H9 (cell line): ENCODE data around the gene CAPN9. TPM values are rescaled to one million over a fixed set of nuclear protein-coding genes. Genes with fewer than 3 reads are reported as not detected.

Source experiments
- DNase-seq: peaks from one replicate; pipeline ENCODE4 v3.0.0-alpha.2; 2017
- H2AFZ ChIP-seq: one replicate; pipeline ENCODE4 v1.6.1; 2013; ENCODE audit warnings: mild to moderate bottlenecking, low read length, control low read depth, moderate library complexity
- H2AK5ac ChIP-seq: 2 replicates; pipeline ENCODE4 v1.6.1; 2013; ENCODE audit warnings: low read length, control low read depth, mixed read lengths; ENCODE audit not compliant: insufficient read length
- H2BK120ac ChIP-seq: one replicate; pipeline ENCODE4 v1.6.1; 2013; ENCODE audit warnings: low read depth, mild to moderate bottlenecking, low read length, control low read depth, inconsistent platforms; ENCODE audit not compliant: poor library complexity, severe bottlenecking
- H2BK12ac ChIP-seq: 2 replicates; pipeline ENCODE4 v1.6.1; 2013; ENCODE audit warnings: low read length, control low read depth, mixed read lengths, low read depth; ENCODE audit not compliant: insufficient read length
- H2BK15ac ChIP-seq: 2 replicates; pipeline ENCODE4 v1.6.1; 2013; ENCODE audit warnings: low read depth, low read length, control low read depth
- H2BK20ac ChIP-seq: one replicate; pipeline ENCODE4 v1.6.1; 2013; ENCODE audit warnings: low read depth, mild to moderate bottlenecking, low read length, control low read depth, inconsistent platforms; ENCODE audit not compliant: poor library complexity, severe bottlenecking
- H2BK5ac ChIP-seq: 2 replicates; pipeline ENCODE4 v1.6.1; 2013; ENCODE audit warnings: low read length, control low read depth, mixed read lengths; ENCODE audit not compliant: insufficient read length
- H3K14ac ChIP-seq: 2 replicates; pipeline ENCODE4 v1.6.1; 2013; ENCODE audit warnings: low read length, control low read depth; ENCODE audit not compliant: insufficient read depth
- H3K18ac ChIP-seq: 2 replicates; pipeline ENCODE4 v1.6.1; 2013; ENCODE audit warnings: low read depth, mild to moderate bottlenecking, mixed read lengths, low read length, control low read depth; ENCODE audit not compliant: insufficient read length
- H3K23ac ChIP-seq: 2 replicates; pipeline ENCODE4 v1.6.1; 2013; ENCODE audit warnings: low read length, control low read depth, mixed read lengths, low read depth; ENCODE audit not compliant: insufficient read length
- H3K23me2 ChIP-seq: 2 replicates; pipeline ENCODE4 v1.6.1; 2013; ENCODE audit warnings: low read depth, mild to moderate bottlenecking, mixed read lengths, low read length, control low read depth; ENCODE audit not compliant: insufficient read length, poor library complexity, severe bottlenecking
- H3K27ac ChIP-seq: 2 replicates; pipeline ENCODE4 v1.5.1; 2013; ENCODE audit warnings: low read length, control low read depth, mixed read lengths, low read depth; ENCODE audit not compliant: insufficient read length
- H3K27me3 ChIP-seq: 2 replicates; pipeline ENCODE4 v1.6.1; 2013; ENCODE audit warnings: low read length, control low read depth, inconsistent platforms; ENCODE audit not compliant: insufficient read depth
- H3K4ac ChIP-seq: 2 replicates; pipeline ENCODE4 v1.6.1; 2013; ENCODE audit warnings: low read depth, mild to moderate bottlenecking, control low read depth, inconsistent platforms, low read length, moderate library complexity
- H3K4me1 ChIP-seq: 2 replicates; pipeline ENCODE4 v1.6.1; 2013; ENCODE audit warnings: low read length, control low read depth, inconsistent platforms; ENCODE audit not compliant: insufficient read depth
- H3K4me2 ChIP-seq: 2 replicates; pipeline ENCODE4 v1.6.1; 2013; ENCODE audit warnings: low read length, control low read depth, mixed read lengths; ENCODE audit not compliant: insufficient read length, insufficient read depth
- H3K56ac ChIP-seq: 2 replicates; pipeline ENCODE4 v1.6.1; 2013; ENCODE audit warnings: low read depth, mild to moderate bottlenecking, mixed read lengths, low read length, control low read depth; ENCODE audit not compliant: insufficient read length
- H3K79me1 ChIP-seq: 2 replicates; pipeline ENCODE4 v1.6.1; 2013; ENCODE audit warnings: low read depth, mild to moderate bottlenecking, moderate library complexity, low read length, control low read depth, inconsistent platforms; ENCODE audit not compliant: insufficient read depth, poor library complexity, severe bottlenecking
- H3K79me2 ChIP-seq: 2 replicates; pipeline ENCODE4 v1.6.1; 2013; ENCODE audit warnings: low read length, control low read depth, inconsistent platforms; ENCODE audit not compliant: insufficient read depth
- H3K9ac ChIP-seq: 2 replicates; pipeline ENCODE4 v1.6.1; 2013; ENCODE audit warnings: low read length, control low read depth, mixed read lengths; ENCODE audit not compliant: insufficient read length; ENCODE audit errors: extremely low read depth
- H3K9me3 ChIP-seq: one replicate; pipeline ENCODE4 v1.6.1; 2013; ENCODE audit warnings: low read depth, low read length, inconsistent platforms; ENCODE audit not compliant: control insufficient read depth
- H3T11ph ChIP-seq: one replicate; pipeline ENCODE4 v1.6.1; 2013; ENCODE audit warnings: mild to moderate bottlenecking, low read length, control low read depth, inconsistent platforms
- H4K20me1 ChIP-seq: one replicate; pipeline ENCODE4 v1.6.1; 2013; ENCODE audit not compliant: control insufficient read depth, insufficient read length, insufficient read depth
- H4K5ac ChIP-seq: 2 replicates; pipeline ENCODE4 v1.6.1; 2013; ENCODE audit warnings: low read depth, mild to moderate bottlenecking, mixed read lengths, low read length, control low read depth; ENCODE audit not compliant: insufficient read length
- H4K8ac ChIP-seq: replicated peaks from 2 replicates; pipeline ENCODE4 v1.6.1; 2013; ENCODE audit warnings: low read length, control low read depth, mixed read lengths, low read depth; ENCODE audit not compliant: insufficient read length
- H4K91ac ChIP-seq: 2 replicates; pipeline ENCODE4 v1.6.1; 2013; ENCODE audit warnings: low read depth, mild to moderate bottlenecking, moderate library complexity, mixed read lengths, low read length, control low read depth; ENCODE audit not compliant: insufficient read length
- H3K27ac Mint-ChIP-seq, 3 experiments: 2 replicates in 2 of 3; 3 replicates in 1 of 3; pipeline ENCODE4 v1.8.0; 2020 to 2021; ENCODE audit warnings: mixed read lengths in 3 of 3, mild to moderate bottlenecking in 1 of 3, moderate library complexity in 1 of 3
- H3K27me3 Mint-ChIP-seq: 2 replicates; pipeline ENCODE4 v1.8.0; 2021; ENCODE audit warnings: low read depth, mild to moderate bottlenecking, moderate library complexity, mixed read lengths
- H3K36me3 Mint-ChIP-seq, 3 experiments: 2 replicates in 2 of 3; 3 replicates in 1 of 3; pipeline ENCODE4 v1.8.0; 2020 to 2021; ENCODE audit warnings: low read depth in 3 of 3, mixed read lengths in 3 of 3; ENCODE audit not compliant: insufficient read depth in 1 of 3
- H3K4me1 Mint-ChIP-seq, 2 experiments: 2 replicates each; pipeline ENCODE4 v1.8.0; 2020; ENCODE audit warnings: mixed read lengths in 2 of 2
- H3K4me3 Mint-ChIP-seq, 2 experiments: 2 replicates in 1 of 2; 3 replicates in 1 of 2; pipeline ENCODE4 v1.8.0; 2020 to 2021; ENCODE audit warnings: mild to moderate bottlenecking in 2 of 2, mixed read lengths in 2 of 2, moderate library complexity in 1 of 2
- H3K9me3 Mint-ChIP-seq, 2 experiments: 2 replicates in 1 of 2; 3 replicates in 1 of 2; pipeline ENCODE4 v1.8.0; 2020; ENCODE audit warnings: mild to moderate bottlenecking in 2 of 2, mixed read lengths in 2 of 2, moderate library complexity in 1 of 2
- WGBS: extraction: QIAGEN DNeasy Blood & Tissue Kit; methylation state at CpG from one replicate; pipeline ENCODE4 v1.1.7; 2013; ENCODE audit warnings: missing lambda C conversion rate, low lambda C conversion rate, mixed read lengths; ENCODE audit not compliant: insufficient read length; ENCODE audit errors: extremely low coverage; 5-methylcytosine and 5-hydroxymethylcytosine counted together
- total RNA-seq: library from RNA; stranded (reverse); gene quantifications from 2 replicates; pipeline ENCODE4 v1.2.1, GENCODE V29; 2021
- TF ChIP-seq, protein P1 (sequence below): fragments of 200-600 bp; sonication (generic); conservative IDR thresholded peaks from 3 replicates; pipeline ENCODE4 v1.8.0; 2021; ENCODE audit warnings: antibody characterized with exemption, mild to moderate bottlenecking

Gene CAPN9
- total RNA-seq, 1 experiment from 2014 or later: 0.22 TPM

DNA sequence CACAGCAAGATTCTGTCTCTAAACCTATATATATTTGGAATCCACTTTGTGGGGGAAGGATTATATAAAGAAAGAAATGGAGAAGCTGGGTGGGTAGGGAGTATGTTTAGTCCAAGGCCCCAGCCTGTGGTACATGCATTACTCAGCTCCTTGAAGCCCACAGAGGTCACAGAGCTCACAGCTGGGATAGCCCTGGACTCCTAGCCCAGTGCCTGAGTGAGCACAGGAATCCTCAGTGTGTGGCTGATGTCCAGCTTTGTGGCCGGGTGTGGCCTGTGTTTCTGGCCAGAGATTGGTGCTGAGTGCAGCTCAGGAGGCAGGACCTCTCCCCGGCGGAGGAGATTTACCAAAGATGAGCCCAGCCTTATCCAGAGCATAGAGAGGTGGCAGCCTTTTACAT is 7.6 kb downstream of the CAPN9 start:
- Histone ChIP-seq H4K8ac (no peak overlapping the region), H3K79me1 (no peaks in the 10 kb centered on the region), H3K27me3 (no peaks in the 10 kb centered on the region), H2BK5ac (no peak overlapping the region), H3K4ac (no peak overlapping the region), H3K23ac (no peak overlapping the region), H3K56ac (no peak overlapping the region), H2AFZ (no peak overlapping the region), H3K14ac (no peak overlapping the region), H3K18ac (no peak overlapping the region), H4K5ac (no peak overlapping the region), H3T11ph (no peak overlapping the region), H3K9ac (no peak overlapping the region), H4K20me1 (no peaks in the 10 kb centered on the region), H4K91ac (no peak overlapping the region), H2BK15ac (no peak overlapping the region), H2BK12ac (no peak overlapping the region), H2BK20ac (no peak overlapping the region), H2AK5ac (no peak overlapping the region), H2BK120ac (no peak overlapping the region), H3K4me2 (no peak overlapping the region), H3K79me2 (no peaks in the 10 kb centered on the region), H3K27ac (no peak overlapping the region), H3K23me2 (no peaks in the 10 kb centered on the region), H3K9me3 (no peaks in the 10 kb centered on the region), H3K4me1 (peaks cover 4% of the 10 kb centered on the region; the same call in 1 of the 2 replicates)
- H3K36me3 Mint-ChIP-seq: no peaks in the 10 kb centered on the region; a peak in 1 of 7 replicates
- TF ChIP-seq, protein P1, sequence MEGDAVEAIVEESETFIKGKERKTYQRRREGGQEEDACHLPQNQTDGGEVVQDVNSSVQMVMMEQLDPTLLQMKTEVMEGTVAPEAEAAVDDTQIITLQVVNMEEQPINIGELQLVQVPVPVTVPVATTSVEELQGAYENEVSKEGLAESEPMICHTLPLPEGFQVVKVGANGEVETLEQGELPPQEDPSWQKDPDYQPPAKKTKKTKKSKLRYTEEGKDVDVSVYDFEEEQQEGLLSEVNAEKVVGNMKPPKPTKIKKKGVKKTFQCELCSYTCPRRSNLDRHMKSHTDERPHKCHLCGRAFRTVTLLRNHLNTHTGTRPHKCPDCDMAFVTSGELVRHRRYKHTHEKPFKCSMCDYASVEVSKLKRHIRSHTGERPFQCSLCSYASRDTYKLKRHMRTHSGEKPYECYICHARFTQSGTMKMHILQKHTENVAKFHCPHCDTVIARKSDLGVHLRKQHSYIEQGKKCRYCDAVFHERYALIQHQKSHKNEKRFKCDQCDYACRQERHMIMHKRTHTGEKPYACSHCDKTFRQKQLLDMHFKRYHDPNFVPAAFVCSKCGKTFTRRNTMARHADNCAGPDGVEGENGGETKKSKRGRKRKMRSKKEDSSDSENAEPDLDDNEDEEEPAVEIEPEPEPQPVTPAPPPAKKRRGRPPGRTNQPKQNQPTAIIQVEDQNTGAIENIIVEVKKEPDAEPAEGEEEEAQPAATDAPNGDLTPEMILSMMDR: no peak
- H3K27me3 Mint-ChIP-seq: peaks cover 18% of the 10 kb centered on the region
- peaks cover 36 to 41% of the 10 kb centered on the region in 2 experiments for H3K4me1 Mint-ChIP-seq
- no peak overlapping the region for H3K27ac Mint-ChIP-seq
- H3K9me3 Mint-ChIP-seq: no peaks in the 10 kb centered on the region
- no peak overlapping the region for H3K4me3 Mint-ChIP-seq
- no peak for DNase-seq
- no CpG with 5 or more reads among the region's 3 CpGs for WGBS
